Esophagus squamous epithelium (tissue), 5 donors: ENCODE results near the gene MTIF3. TPM values are rescaled to one million over a fixed set of nuclear protein-coding genes. Genes with fewer than 3 reads are reported as not detected.

Experiments used
- DNase-seq: peaks from one replicate; lab custom pipeline; 2025; lab: John Stamatoyannopoulos, UW
- H3K27ac ChIP-seq, 4 donors: fragments of 200-600 bp; sonication (generic); one replicate each; pipeline ENCODE4 v1.5.1; 2016 to 2019; ENCODE audit warnings: mild to moderate bottlenecking in 1 of 4
- H3K27me3 ChIP-seq, 4 donors: fragments of 200-600 bp; sonication (generic); 1 replicate in 3 of 4; 2 replicates in 1 of 4; pipeline versions ENCODE4 v1.5.1 to v1.6.0; 2017 to 2021; ENCODE audit warnings: antibody characterized with exemption in 1 of 4
- H3K36me3 ChIP-seq, 3 donors: fragments of 200-600 bp; sonication (generic); one replicate each; pipeline ENCODE4 v1.5.1; 2016 to 2019
- H3K4me1 ChIP-seq, 3 donors: fragments of 200-600 bp; sonication (generic); one replicate each; pipeline ENCODE4 v1.5.1; 2017 to 2019
- H3K4me3 ChIP-seq, 4 donors: fragments of 200-600 bp; sonication (generic); 1 replicate in 3 of 4; 2 replicates in 1 of 4; pipeline ENCODE4 v1.5.1; 2016 to 2019; ENCODE audit warnings: mild to moderate bottlenecking in 2 of 4, moderate library complexity in 1 of 4
- H3K9me3 ChIP-seq, 3 donors: fragments of 200-600 bp; sonication (generic); one replicate each; pipeline ENCODE4 v1.5.1; 2016 to 2019
- CTCF ChIP-seq, 6 experiments: fragments of 450-650 bp in 4 of 6; fragments of 200-600 bp in 2 of 6; sonication (generic) in 2 of 6; IDR thresholded peaks; one replicate each; pipeline ENCODE4 v1.5.1; 2016 to 2019; ENCODE audit warnings: antibody characterized with exemption in 6 of 6, mild to moderate bottlenecking in 4 of 6, moderate library complexity in 4 of 6
- POLR2A ChIP-seq, 4 donors: fragments of 450-650 bp; IDR thresholded peaks; one replicate each; pipeline ENCODE4 v1.6.1; 2017; ENCODE audit warnings: antibody characterized with exemption in 4 of 4, mild to moderate bottlenecking in 4 of 4, moderate library complexity in 3 of 4
- WGBS, 2 donors: methylation state at CpG; one replicate each; pipeline ENCODE4 v1.1.5; 2018; 5-methylcytosine and 5-hydroxymethylcytosine counted together
- intact Hi-C: fragments of 100-400 bp; cut with DNase I; formaldehyde crosslinking; loops from one replicate; pipeline ENCODE4 v1.15.0; 2022
- total RNA-seq, 4 donors: library from RNA; depleted of rRNA; stranded (reverse); fragments of >200 nt; gene quantifications; one replicate each; pipeline ENCODE4 v1.1.0, GENCODE V29; 2016
- donor health status: DM: yes; HTN: yes; CAD: no.

The MTIF3 gene
- total RNA-seq, 4 donors from 2014 or later: 31.1 to 41.7 (median 35.0) TPM

GRCh38 chr13:27448308-27448707 lies 2.1 kb downstream of the MTIF3 start:
- 79 to 80% methylated on average over 4 of the region's 4 CpGs for WGBS, 2 donors
- no peaks in the 10 kb centered on the region for H3K9me3 ChIP-seq
- peaks cover 0 to 14% (median 0%) of the 10 kb centered on the region in 3 donors for H3K36me3 ChIP-seq
- intact Hi-C loops: no loop called here
- H3K27ac ChIP-seq: peak overlapping the region in 3 of 4 donors; percentile 2 to 100 (median 27)
- peaks cover 8 to 48% (median 15%) of the 10 kb centered on the region in 3 donors for H3K4me1 ChIP-seq
- no peaks in the 10 kb centered on the region for H3K27me3 ChIP-seq
- no peak for DNase-seq
- no peak overlapping the region for H3K4me3 ChIP-seq
- no peak for TF ChIP-seq CTCF (IDR thresholded peaks at IDR 0.05)
- TF ChIP-seq POLR2A (IDR thresholded peaks at IDR 0.05): no peak

- intact Hi-C loops: no loop called here
- no peak for TF ChIP-seq POLR2A (IDR thresholded peaks at IDR 0.05)
- no peaks in the 10 kb centered on the region for H3K9me3 ChIP-seq
- peaks cover 8 to 54% (median 15%) of the 10 kb centered on the region in 3 donors for H3K4me1 ChIP-seq
- H3K36me3 ChIP-seq: peaks cover 0 to 26% (median 0%) of the 10 kb centered on the region in 3 donors
- H3K4me3 ChIP-seq: no peak overlapping the region
- 48 to 61% methylated on average over 7 of the region's 7 CpGs for WGBS, 2 donors
- no peak for DNase-seq
- H3K27me3 ChIP-seq: no peaks in the 10 kb centered on the region
- peak overlapping the region in 3 of 4 donors; percentile 30 to 51 (median 49) for H3K27ac ChIP-seq
These were observed 3.3 kb downstream of the MTIF3 start for GRCh38 chr13:27446986-27447583.

- intact Hi-C loops: no loop called here
- TF ChIP-seq POLR2A (IDR thresholded peaks at IDR 0.05): no peak
- no peak for TF ChIP-seq CTCF (IDR thresholded peaks at IDR 0.05)
- H3K36me3 ChIP-seq: peaks cover 0 to 67% (median 0%) of the 10 kb centered on the region in 3 donors
- no peaks in the 10 kb centered on the region for H3K27me3 ChIP-seq
- H3K4me1 ChIP-seq: peaks cover 0 to 32% (median 0%) of the 10 kb centered on the region in 3 donors
- peak overlapping the region in 1 of 4 donors; percentile 33 for H3K27ac ChIP-seq
- WGBS, 2 donors: 77 to 93% methylated on average over 6 to 7 of the region's 7 CpGs
- no peaks in the 10 kb centered on the region for H3K9me3 ChIP-seq
- no peak overlapping the region for H3K4me3 ChIP-seq
- DNase-seq: no peak
These were observed 7.6 kb downstream of the MTIF3 start for GRCh38 chr13:27442797-27443196.

GRCh38 chr13:27442071-27442647 lies 8.2 kb downstream of the MTIF3 start:
- no peak overlapping the region for H3K4me3 ChIP-seq
- DNase-seq: no peak
- H3K27me3 ChIP-seq: no peaks in the 10 kb centered on the region
- H3K36me3 ChIP-seq: peaks cover 0 to 73% (median 0%) of the 10 kb centered on the region in 3 donors
- H3K4me1 ChIP-seq: peaks cover 0 to 28% (median 0%) of the 10 kb centered on the region in 3 donors
- 63 to 70% methylated on average over 15 of the region's 15 CpGs for WGBS, 2 donors
- TF ChIP-seq POLR2A (IDR thresholded peaks at IDR 0.05) (no peak), CTCF (IDR thresholded peaks at IDR 0.05) (no peak)
- intact Hi-C loops: no loop called here
- H3K27ac ChIP-seq: peak overlapping the region in 1 of 4 donors; percentile 33
- H3K9me3 ChIP-seq: no peaks in the 10 kb centered on the region

- H3K36me3 ChIP-seq: peaks cover 0 to 82% (median 3%) of the 10 kb centered on the region in 3 donors
- H3K27ac ChIP-seq: no peak overlapping the region
- TF ChIP-seq POLR2A (IDR thresholded peaks at IDR 0.05): no peak
- 76 to 77% methylated on average over 1 of the region's 1 CpG for WGBS, 2 donors
- no peak overlapping the region for H3K4me3 ChIP-seq
- H3K9me3 ChIP-seq: no peaks in the 10 kb centered on the region
- intact Hi-C loops: no loop called here
- H3K27me3 ChIP-seq: no peaks in the 10 kb centered on the region
- DNase-seq: no peak
- peaks cover 0 to 19% (median 0%) of the 10 kb centered on the region in 3 donors for H3K4me1 ChIP-seq
These were observed 10.0 kb downstream of the MTIF3 start for GRCh38 chr13:27440408-27440807.

GRCh38 chr13:27437126-27437525 lies 13.2 kb downstream of the MTIF3 start:
- H3K27ac ChIP-seq: no peak overlapping the region
- H3K36me3 ChIP-seq: peaks cover 0 to 97% (median 23%) of the 10 kb centered on the region in 3 donors
- H3K27me3 ChIP-seq: no peaks in the 10 kb centered on the region
- TF ChIP-seq CTCF (IDR thresholded peaks at IDR 0.05): no peak
- no peak for TF ChIP-seq POLR2A (IDR thresholded peaks at IDR 0.05)
- no peaks in the 10 kb centered on the region for H3K9me3 ChIP-seq
- peaks cover 0 to 8% (median 0%) of the 10 kb centered on the region in 3 donors for H3K4me1 ChIP-seq
- DNase-seq: no peak
- 85 to 90% methylated on average over 2 of the region's 2 CpGs for WGBS, 2 donors
- no peak overlapping the region for H3K4me3 ChIP-seq
- intact Hi-C loops: no loop called here
